HG03159 (cell line): ENCODE results near the gene ABHD14A.

Experiments
- ATAC-seq: cut with Tn5 transposase; IDR thresholded peaks from one replicate; pipeline ENCODE4 v1.9.1; 2021; ENCODE audit warnings: mild to moderate bottlenecking, moderate library complexity; ENCODE audit not compliant: unreplicated experiment

ABHD14A gene

DNA sequence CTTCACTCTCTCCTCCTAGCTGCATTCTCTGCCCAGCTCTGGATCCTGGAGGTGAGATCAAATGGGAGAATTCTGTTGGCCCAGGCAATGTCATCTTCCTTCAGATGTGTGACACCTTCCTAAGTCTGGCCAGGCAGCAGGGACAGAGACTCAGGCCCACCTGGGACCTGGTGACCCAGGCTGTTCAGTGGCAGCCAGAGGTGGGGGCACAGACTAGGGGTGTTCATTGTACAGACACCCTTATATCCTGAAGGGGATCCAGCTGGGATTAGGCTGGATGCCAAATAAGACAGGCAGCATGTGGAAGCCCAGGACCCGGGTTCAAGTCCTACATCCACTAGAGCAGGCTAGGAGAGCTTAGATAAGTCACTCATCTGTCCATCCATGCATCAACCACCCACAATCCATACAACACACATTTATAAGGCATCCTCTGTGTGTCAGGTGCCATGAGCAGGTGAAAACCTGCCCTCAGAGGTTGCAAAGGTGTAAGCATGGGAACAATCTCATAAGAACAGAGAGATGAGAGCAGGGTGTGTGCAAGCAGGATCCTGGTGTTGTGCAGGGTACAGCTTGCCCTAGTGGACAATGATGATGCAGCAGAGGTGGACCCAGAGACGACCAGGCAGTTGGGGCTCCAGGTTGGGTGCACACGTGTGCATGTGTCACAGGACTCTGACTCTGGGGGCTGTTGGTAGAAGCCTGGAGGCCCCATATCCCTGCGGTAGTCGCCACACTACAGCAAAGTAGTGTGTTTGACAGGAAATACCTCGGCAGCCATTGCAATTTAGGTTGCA lies 39.1 kb downstream of the ABHD14A start:
- no peak for ATAC-seq

DNA sequence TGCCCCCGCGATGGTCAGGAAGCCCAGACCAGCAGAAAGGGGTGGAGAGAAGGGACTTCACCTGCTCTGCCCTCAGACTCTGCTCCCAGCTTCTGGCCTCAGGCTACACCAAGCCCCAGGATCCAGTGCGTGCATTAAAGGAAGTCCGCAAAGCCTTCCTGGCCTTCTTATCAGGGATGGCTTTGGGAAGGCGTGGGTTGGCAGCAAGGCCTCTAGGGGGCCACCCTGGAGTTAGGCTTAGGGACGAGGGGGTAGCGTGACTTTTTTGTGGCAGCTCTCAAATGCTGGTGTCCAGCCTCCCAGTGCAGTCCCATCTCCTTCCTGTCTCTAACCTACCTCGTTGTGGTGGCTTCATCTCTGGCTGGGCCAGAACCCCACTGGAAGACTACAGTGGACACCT lies 39.7 kb downstream of the ABHD14A start:
- no peak for ATAC-seq

DNA sequence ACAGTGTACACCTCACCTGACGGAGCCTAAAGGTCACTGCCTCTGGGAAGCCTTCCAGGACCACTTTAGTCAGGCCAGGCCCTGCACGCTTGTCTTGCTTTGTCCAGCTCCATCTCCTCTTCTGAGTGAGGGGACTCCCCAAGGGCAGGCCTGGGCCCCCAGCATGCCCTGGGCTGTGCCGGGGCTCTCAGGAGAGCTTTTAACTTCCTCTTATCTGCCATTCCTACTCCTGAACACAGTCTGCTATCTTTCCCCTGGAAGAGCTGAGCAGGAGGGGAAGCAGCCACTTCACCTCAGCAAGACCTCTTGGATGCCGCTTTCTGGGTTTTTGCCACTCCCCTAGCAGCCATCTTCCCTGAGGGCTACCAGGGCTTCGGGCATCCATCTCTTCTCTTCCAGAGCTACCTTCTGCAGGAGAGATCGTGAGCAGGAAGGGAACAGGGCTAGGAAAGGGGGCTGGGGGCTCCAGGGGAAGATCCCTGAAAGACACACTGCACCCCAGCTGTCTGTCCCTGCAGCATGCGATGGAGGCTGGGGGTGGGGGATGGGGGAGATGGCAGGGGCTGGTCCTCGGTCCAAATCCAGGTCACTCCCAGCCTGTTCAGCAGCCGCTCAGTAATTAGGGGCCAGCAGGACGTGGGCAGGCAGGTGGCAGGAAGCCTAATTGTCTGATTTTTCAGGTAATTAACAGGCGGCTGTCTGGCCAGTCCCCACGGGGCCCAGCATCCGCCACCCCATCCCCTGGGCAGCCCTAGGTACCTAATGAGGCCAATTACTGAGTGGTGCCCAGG lies 40.8 kb downstream of the ABHD14A start:
- ATAC-seq: no peak

DNA sequence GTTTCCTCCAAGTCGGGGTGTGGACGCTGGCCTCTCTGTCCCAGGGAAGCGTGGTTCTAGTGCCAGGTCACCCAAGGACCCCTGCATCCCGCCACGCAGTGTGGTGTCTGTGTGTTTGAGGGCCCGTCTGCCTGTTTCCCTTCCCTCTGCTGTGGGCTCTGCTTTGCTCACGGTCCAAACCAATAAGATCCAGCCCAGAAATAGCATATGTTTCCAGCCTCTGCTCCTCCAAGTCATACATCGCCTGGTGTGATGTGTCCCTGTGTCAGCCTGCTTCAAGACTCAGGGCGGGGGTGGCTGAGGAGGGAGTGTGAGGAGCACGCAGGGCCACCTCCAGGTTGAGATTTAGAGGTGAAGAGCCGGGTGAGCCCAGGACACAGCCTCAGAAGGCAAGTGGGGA lies 42.7 kb downstream of the ABHD14A start:
- no peak for ATAC-seq

DNA sequence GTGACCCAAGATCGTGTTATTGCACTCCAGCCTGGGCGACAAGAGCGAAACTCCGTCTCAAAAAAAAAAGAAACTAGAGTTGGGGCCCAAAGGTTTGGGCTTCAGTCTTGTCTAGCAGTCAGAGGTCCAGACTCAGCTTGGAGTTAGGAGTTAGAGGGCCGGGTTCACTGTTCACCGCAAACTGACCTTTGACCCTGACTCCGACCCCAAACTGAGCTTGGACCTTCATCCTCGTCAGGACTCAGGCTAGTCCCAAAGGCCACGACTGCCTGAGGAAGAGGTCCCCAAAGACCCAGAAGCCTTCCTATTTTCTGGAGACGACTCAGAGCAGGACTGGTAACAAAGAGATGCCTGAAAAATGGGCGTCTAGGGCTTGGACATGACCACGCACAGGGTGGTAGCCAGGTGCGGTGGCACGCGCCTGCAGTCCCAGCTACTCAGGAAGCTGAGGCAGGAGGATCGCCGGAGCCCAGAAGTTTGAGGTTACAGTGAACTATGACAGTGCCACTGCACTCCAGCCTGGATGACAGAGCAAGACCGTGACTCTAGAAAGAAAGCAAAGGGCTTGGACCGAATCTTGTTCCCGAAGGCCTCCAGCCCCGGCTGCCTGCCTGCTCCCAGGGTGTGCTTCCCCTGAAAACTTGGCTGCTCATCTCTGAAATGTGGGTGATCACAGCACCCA lies 43.6 kb downstream of the ABHD14A start:
- ATAC-seq: no peak

DNA sequence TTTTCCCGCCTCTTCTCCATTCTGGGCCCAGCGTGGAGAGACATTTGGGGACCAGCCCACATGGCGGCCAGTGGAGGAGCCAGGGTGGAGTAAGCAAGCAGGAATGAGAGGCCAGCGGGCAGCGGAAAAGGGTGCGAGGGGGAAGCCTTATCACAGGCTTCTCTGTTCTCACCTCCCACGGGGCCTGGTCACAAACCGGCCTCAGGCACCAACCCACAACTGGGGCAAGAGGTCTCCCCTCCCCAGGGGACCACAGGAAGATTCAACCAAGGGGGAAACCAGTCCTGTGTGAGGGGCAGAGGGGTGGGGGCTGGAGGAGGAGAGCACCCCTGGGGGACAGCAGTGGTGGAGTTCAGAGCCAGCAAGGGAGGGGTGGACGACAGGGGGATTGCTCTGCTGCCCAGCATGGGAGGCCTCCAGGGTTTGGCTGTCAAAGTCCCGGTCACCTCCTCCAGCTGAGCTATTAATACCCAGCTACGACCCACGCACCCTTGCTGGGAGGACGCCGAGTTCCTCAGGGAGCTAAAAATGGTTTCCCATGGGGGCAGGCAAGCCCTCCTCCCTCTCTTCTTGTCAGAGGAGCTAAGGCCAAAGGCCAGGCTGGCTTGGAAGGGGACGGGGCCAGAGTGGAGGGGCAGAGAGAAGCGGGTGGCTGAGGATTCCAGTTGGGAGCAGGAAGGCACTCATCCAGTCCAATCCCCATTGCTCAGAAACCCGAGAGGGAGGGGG lies 44.7 kb downstream of the ABHD14A start:
- ATAC-seq: no peak

DNA sequence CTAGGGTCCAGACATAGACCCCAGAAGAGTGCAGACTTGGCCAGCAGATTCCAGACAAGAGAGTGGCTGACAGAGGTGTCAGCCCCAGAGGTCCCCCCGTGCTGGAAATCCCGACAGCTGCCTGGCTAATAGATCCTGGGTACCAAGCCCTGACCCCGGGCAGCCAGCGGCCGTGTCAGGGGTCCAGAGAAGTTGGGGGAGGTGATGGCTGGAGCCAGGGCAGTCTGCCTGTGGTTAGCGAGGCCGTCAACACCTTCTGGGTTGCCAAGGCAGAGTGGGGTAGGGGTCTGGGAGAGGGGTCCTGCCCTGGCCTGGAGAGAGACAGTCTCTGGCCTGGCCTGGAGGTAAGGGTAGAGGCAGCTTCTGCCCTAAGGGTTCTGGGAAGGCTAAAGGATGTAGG lies 45.9 kb downstream of the ABHD14A start:
- no peak for ATAC-seq

DNA sequence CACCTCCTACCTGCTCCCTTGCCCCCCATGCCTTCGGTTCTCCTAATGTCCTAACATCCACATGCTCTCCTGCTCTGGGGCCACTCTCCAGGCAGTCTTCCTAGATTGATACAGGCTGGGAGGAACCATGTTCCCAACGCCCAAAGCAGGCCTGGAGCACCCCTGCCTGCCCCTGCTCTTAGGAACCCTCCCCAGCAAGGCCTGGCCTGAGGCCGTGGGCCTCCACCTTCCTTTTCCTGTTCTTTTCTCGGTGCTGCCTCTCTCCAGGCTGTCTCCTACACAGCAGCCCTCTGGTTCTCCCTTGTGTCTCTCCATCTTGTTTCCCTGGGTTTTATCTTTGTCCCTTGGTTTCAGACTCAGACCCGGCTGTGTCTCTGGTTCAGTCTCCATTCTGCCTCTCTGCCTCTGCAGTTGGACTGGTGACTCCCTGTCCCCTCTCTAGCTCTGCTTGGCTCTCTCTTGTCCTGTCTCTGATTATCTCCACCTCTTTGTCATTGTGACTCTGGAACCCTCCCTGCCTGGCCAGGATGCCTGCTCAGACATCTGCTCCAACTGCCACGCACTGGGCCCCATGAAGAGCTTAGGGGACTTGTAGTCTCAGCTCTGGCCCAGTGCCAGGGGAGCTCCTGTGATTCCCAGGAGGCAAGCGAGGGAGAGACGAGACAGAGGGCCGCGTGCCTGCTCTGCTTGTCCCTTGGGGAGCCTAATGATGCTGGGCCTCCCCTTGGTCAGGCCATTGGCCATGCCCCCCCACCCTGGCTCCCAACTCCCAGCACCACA lies 46.8 kb downstream of the ABHD14A start:
- no peak for ATAC-seq

DNA sequence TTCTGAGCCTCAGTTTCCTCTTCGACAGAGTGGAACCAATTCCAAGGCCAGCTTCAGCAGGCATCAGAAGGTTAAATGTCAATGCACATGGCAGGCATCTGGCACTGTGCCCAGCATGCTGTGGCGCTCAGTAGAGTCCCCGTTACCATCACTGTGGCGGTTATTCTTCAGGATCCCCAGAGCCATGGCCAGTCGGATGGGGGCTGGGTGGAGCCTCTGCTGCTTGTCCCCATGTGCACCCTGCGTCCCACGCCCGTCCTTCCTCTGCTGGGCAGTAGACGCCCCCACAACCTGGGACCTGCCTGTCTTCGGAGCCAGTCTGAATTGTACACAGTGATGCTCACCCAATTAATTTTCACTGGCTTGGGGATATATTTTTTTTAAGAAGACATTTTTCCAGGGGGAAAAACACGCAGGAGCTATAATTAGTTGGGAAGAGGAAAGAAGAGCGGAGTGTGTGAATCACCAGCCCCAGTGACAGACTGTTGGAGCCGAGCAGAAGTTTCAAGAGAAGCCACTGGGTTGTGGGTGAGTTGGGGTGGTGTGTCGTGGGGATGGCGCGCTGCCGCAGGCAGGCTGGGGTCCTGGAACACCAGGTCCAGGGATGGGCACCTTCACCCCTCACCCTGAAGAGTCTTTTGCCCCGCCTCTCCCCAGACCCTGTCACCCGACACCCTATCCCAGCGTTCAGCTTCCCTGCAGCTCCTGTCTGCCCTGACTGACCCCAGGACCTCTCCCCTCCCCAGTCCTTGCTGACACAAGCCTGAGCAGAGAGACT lies 47.6 kb downstream of the ABHD14A start:
- ATAC-seq: no peak

DNA sequence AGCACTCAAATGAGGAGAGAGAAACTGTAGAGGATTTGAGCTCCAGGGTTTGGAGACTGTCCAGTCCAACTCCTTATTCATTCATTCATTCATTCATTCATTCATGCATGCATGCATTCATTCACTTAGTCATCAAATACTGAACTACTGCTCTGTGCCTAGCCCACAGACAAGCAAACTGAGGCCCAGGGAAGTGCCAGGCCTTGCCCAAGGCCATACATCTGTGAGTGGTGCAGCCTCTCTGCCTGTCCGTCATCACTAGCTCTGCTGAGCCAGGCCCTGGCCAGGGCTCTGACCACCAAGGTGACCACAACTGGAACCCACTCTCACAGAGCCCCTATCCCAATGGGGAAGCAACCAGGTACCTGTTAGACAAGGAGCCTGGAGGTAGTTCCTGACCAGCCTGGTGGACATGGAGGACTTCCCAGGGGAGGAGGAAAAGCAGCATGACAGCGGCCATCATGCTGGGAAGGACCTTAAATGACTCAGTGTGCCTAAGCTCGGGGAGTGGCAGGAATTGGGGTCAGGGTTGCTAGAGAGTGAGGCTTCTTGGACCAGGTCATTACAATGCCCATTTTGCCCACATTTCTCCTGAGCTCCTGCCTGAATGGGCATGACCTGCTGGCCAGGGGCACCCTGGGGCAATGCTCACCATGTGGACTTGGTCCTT lies 48.4 kb downstream of the ABHD14A start:
- no peak for ATAC-seq

DNA sequence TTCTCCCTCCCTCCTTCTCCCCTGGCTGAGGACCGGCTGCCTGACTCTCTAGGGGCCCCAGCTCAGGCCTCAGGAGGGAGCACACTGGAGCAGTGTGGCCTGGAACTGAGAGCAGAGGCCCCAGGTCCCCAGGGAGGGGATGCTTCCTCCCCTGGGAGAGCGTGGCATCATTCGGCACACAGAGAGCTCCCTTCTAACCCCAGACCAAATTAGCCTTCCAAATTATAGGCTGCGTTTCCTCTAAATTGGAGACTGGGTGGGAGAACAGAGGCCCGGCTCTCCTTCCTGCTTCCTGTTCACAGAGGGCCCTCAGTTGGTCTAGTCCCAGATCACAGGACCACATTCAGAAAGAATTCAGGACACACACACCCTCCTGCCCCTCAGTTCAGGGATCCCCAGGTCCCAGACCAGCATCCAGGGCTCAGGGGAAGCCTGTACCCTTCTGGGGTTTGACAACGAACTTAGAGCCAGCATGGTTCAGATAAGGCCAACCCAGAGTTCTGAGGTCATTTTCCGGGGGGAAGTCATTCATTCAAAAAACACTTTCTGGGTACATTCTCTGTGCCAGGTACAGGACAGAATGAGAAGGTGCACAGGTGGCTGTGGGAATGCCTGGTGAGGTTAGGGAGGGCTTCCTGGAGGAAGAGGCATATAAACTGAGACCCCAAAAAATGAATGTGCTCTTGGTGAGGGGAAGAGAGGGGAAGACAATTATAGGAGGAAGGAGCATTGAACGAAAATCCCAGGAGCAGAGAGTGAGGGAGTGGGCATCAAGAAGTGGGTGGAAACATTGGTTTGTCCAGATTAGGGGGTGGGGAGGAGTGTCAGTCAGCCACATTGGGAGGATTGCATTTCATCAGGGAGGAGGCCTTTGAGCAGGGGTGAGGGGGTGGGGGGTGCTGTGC lies 49.2 kb downstream of the ABHD14A start:
- no peak for ATAC-seq

DNA sequence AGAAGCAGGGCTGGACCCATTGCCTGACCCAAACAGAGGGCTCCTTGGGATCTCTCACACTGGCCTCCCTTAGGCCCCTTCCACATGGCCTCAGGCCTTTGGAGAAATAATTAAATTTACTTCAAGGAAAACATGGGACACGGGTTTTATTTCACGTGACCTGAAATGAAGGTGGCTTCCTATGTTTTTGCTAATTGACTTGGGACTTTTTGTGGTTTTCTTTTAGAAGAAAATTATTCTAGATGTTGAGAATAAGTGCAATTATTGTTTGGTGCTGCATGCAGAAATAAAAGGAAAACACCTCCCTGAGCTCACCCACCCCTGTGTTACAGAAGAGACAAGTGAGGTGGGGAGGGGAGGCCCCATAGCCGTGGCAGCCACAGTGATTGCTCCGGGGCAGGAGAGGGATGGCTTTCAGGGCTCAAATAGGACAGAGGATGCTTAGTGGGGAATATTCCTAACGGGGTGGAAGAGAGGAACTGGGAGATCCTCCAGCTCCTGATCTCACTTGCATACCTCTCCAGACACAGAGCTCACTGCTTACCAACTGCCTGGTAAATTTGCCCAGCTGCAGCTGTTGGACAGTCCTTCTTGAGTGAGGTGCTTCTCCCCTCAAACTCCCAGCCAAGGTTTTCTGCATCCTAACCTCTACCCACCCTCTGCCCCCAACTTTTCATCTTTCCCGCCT lies 50.0 kb downstream of the ABHD14A start:
- no peak for ATAC-seq

DNA sequence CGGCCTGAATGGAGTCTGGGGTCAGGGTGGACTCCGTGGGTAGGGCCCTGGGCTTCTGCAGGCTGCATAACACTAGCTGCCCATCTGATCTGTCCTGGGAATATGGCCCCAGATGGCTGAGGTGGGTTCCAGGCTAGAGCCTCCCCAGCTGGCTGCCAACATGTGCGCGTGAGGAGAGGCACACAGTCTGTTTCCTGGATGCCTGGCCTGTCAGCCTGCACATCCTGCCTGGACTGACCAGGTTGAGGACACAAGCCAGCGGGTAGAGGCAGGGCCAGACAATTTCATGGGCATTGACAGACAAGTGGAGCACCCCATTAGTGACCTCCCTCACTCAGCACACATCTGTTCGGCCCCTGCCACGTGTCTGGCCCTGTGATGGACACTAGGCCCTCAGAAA lies 50.6 kb downstream of the ABHD14A start:
- ATAC-seq: no peak

DNA sequence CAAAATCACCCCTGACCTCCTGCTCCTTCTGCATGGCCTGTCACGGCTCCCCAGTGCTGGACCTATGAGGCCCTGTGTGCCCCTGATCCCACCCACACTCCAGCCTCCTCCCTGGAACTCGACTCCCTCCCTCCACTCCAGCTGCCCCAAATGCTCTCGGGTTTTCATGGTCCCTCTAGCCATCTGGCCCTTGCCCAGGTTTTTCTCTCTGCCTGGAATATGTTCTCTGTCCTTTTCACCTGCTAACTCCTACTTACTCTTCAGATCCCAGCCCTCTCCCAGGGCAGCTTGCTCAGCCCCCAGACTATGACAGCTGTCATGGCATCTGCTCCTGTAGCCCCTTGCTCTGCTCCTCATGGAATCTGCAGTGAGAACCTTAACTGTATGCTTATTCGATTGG lies 51.2 kb downstream of the ABHD14A start:
- ATAC-seq: no peak

DNA sequence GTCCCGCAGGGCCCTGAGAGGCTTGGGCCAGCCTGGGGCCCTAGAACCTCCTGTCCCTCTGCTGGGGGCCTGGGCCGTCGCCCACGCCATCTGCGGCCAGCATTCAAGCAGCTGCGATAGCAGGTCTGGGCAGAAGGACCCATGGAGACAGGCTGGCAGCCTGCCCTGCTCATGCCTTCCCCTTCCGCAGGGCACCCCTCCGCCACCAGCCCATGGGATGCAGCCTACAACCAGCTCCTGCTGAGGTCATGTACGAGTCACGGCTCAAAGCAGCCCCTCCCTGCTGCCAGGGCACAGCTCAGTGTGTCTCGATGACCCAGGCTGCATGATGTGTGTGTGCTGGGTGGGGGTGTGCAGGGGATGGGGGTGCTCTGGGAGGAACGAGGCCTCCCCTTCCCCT lies 53.7 kb downstream of the ABHD14A start:
- no peak for ATAC-seq

DNA sequence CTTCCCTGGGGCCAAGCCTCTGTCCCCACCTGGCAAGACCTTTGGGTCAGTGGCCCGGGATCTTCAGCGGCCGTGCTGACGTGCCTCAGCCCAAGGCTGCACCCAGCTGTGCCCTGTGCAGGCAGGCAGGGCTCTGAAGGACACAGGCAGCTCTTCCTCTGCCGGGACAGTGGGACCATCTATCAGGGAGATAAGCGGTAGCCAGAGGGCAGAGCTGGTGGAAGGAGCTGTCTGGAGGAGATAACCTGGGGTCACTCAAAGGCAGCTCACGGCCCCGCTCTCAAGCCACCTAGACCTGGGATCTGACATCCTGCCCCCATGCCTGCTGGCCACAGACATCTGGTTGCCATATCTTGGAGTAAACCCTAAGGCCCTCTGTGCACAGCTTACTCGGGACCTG lies 54.2 kb downstream of the ABHD14A start:
- no peak for ATAC-seq

DNA sequence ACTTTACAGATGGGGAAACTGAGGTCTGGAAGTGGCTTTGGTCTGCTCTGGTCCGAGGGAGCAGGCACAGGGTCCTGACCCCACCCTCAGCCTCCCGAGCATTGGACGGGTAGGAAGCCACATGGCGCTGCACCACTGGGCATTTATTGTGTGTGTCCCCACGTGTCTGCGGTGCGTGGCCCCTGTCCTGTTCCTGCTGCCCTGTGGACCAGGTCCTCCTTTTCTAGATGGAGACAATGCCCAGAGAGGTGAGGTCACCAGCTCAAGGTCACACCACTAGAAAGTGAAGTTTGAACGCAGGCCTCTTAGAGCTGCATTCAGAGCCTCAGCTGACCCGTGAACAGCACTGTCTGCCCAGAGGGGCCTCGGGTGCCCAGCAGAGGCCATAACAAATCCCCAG lies 54.7 kb downstream of the ABHD14A start:
- ATAC-seq: no peak
